ENCODE data around the gene VCL.
"Not testable (repeated sequence)": the region's sequence is repeated elsewhere in the genome, so short reads cannot be mapped to it uniquely, and the experiment has no call there.

Gene VCL

GRCh38 chr10:74145133-74145532, 147.2 kb downstream of the VCL start:
- peaks cover 27% of the 10 kb centered on the region for H3K4me1 Mint-ChIP-seq
- peak overlapping the region; percentile 1 to 41 (median 29) for H3K4me3 Mint-ChIP-seq
- H3K27me3 Mint-ChIP-seq (ENCODE audit: low read depth): no peaks in the 10 kb centered on the region
- TF ChIP-seq, protein P1, sequence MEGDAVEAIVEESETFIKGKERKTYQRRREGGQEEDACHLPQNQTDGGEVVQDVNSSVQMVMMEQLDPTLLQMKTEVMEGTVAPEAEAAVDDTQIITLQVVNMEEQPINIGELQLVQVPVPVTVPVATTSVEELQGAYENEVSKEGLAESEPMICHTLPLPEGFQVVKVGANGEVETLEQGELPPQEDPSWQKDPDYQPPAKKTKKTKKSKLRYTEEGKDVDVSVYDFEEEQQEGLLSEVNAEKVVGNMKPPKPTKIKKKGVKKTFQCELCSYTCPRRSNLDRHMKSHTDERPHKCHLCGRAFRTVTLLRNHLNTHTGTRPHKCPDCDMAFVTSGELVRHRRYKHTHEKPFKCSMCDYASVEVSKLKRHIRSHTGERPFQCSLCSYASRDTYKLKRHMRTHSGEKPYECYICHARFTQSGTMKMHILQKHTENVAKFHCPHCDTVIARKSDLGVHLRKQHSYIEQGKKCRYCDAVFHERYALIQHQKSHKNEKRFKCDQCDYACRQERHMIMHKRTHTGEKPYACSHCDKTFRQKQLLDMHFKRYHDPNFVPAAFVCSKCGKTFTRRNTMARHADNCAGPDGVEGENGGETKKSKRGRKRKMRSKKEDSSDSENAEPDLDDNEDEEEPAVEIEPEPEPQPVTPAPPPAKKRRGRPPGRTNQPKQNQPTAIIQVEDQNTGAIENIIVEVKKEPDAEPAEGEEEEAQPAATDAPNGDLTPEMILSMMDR (IDR thresholded peaks at IDR 0.05; ENCODE audit: unreplicated experiment in 3 of 3): no peak
- peaks cover 27% of the 10 kb centered on the region for H3K36me3 Mint-ChIP-seq (ENCODE audit: low read depth)
- H3K27ac Mint-ChIP-seq: peak overlapping the region; percentile 5 to 80 (median 78)
- no peaks in the 10 kb centered on the region for H3K9me3 Mint-ChIP-seq

- Mint-ChIP-seq H3K36me3 (ENCODE audit: low read depth) (peaks cover 19% of the 10 kb centered on the region), H3K4me1 (peaks cover 27% of the 10 kb centered on the region), H3K4me3 (peak overlapping the region in 2 of 3 experiments; percentile 51 to 54)
- H3K27me3 Mint-ChIP-seq (ENCODE audit: low read depth); H3K9me3 Mint-ChIP-seq; H3K27ac Mint-ChIP-seq: not testable (repeated sequence)
These were observed 149.1 kb downstream of the VCL start for GRCh38 chr10:74146980-74147379.

DNA sequence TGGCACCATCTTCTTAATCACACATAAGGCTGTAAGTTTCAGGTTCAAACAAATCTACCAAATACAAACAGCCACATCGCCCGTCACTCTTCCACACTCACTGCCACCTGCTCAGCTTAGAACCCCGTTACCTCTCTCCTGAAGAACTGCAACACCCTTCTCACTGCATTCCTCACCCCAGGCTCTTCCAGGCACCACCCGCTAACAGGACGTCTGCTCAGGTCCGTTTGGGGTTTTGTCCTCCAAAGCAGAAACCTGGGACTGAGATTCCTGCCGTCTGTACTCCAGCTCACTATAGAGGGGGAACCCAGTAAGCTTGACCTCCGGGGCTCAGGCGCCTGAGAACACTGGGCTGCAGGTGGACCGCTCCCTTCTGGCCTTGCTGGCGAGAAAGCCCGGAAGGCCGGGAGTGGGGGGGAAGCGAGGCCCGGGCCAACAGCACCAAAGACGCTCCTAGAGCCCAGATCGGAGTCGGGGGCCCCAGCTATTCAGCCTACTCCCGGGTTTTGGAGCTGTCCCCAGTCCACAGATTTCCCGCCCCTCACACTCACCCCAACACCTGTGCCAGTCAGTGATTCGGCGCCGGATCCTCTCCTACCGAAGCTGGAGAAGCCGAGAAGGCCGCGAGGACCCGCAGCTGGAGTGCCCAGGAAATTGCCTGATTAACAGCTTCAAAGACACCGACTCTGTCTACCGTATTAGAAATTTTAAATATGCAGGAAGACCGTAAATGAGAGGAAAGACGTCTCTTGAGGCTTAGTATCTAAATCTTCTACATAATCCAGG, 152.5 kb downstream of the VCL start, which contains the start of gene AP3M1:
TSS of gene AP3M1 (minus strand) at position 625 of the 786 bp plus-strand sequence. CDS start 12,449 bp downstream, outside the sequence.
- peak within 1 kb of the TSS in 2 of 3 experiments; percentile 30 to 45 for H3K27ac Mint-ChIP-seq
- no peak within 1 kb of the TSS for H3K4me3 Mint-ChIP-seq
- TF ChIP-seq, protein P1 (IDR thresholded peaks at IDR 0.05; ENCODE audit: unreplicated experiment in 3 of 3): no peak
- H3K4me1 Mint-ChIP-seq: peaks cover 41% of the 10 kb centered on the region
- no peaks in the 10 kb centered on the region for H3K27me3 Mint-ChIP-seq (ENCODE audit: low read depth)
- H3K9me3 Mint-ChIP-seq: no peaks in the 10 kb centered on the region
- peaks cover 16% of the 10 kb centered on the region for H3K36me3 Mint-ChIP-seq (ENCODE audit: low read depth)

DNA sequence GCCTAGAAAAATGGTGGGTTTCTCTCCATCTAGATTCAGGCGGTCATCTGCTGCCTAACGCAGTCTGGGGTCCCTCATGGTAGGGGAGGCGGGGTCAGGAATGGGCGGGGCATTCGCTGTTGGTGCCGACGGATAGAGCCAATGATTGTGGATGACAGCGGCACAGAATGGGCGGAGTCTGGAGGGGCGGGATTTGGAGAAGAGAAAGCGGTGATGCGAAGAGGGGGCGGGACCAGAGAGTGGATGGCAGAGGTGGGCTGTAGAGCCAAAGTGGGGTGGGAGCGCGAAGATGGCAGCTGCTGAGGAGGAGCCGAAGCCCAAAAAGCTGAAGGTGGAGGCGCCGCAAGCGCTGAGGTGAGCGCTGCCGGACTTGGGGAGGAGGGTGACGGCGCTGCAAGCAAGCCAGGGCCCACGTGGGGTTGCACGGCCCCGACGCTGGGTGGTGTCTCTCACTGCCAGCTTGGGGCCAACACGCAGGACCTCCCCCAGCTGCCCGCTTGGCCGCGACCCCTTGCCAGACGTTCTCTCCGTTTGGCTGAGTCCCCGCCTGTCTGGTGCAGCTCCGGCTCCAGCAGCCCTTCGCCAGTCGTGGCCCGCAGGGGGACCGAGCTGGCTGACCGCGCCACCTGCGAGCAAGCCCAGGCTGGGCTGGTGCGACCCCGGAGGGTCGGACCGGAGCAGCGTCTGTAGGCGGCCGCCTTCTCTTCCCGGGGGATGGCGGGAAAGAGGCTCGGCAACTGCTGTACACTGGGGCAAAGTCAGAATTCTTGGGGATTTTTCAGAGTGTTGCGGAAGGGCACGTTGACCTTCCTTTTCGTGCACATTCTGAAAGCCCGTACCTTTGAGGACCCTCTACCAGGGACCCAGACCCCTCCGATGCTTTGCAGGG, 153.3 kb downstream of the VCL start, which contains the start of gene ADK:
TSS of gene ADK (plus strand) at position 232 of the 889 bp plus-strand sequence. CDS start at position 290, 58 bp downstream.
- peaks cover 37% of the 10 kb centered on the region for H3K4me1 Mint-ChIP-seq
- TF ChIP-seq, protein P1 (IDR thresholded peaks at IDR 0.05; ENCODE audit: unreplicated experiment in 3 of 3): peak; percentile 48 to 57 (median 52)
- H3K27me3 Mint-ChIP-seq (ENCODE audit: low read depth): no peaks in the 10 kb centered on the region
- H3K27ac Mint-ChIP-seq: peak within 1 kb of the TSS in 2 of 3 experiments; percentile 30 to 45
- H3K4me3 Mint-ChIP-seq: no peak within 1 kb of the TSS
- H3K9me3 Mint-ChIP-seq: no peaks in the 10 kb centered on the region
- peaks cover 11% of the 10 kb centered on the region for H3K36me3 Mint-ChIP-seq (ENCODE audit: low read depth)

- Mint-ChIP-seq H3K27ac (peak overlapping the region in 2 of 3 experiments; percentile 30 to 45), H3K4me3 (no peak overlapping the region), H3K4me1 (peaks cover 39% of the 10 kb centered on the region), H3K36me3 (ENCODE audit: low read depth) (peaks cover 5% of the 10 kb centered on the region), H3K27me3 (ENCODE audit: low read depth) (no peaks in the 10 kb centered on the region), H3K9me3 (no peaks in the 10 kb centered on the region)
- TF ChIP-seq, protein P1 (IDR thresholded peaks at IDR 0.05; ENCODE audit: unreplicated experiment in 3 of 3): no peak
These were observed 154.2 kb downstream of the VCL start for GRCh38 chr10:74151879-74152722.
